HG03432 (cell line): Measurements from ENCODE around the gene PFKFB3.

Experiments used
- ATAC-seq: cut with Tn5 transposase; IDR thresholded peaks from one replicate; pipeline ENCODE4 v1.9.1; 2021; ENCODE audit warnings: mild to moderate bottlenecking, moderate library complexity; ENCODE audit not compliant: unreplicated experiment

PFKFB3 gene

DNA sequence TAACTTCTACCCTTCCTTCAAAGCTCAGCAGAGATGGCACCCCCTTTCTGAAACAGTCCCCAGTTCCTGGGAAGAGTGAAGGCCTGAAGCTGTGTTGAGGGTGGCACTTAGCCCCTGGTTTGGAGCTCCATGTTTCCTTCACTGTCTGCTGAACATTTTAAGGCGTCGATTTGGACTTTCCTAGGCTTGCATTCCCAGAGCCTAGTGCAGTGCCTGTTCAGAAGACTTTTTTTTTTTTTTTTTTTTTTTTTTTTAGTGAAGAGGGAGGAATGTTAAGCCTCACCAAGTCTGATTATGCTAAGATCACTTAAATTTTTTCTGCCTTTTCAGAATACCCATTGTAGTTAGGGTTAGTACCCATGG lies 97.0 kb downstream of the PFKFB3 start:
- no peak for ATAC-seq

DNA sequence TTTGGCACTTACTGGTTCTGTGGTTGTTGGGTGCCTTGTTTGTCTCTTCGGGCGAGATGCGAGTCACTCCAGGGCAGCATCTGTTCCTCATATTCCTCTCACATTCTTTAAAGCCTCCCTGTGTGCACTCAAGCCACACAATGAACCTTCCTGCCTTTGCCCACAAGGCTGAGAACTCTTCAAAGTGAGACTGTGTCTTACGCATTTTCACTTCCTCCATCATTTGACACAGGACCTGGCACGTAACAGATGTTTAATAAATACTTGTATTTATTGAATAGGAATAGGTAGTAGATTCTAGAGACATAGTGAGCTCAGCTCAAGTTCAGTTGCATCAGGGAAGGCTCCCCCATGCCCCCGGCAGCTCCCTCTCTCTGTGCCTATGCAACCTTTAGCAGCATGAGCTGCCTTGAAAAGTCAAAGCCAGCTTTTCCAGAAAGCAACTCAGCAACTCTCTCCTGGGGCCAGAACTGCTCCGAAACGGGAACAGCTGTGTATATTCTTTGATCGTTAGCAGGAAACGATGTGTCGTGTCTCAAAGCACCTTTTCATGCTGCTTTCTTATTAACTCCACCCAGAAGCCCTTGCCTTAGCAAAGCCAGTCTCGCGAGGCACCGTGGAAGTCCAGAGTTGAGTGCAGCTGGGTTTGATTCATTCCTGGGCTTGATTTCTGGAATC lies 97.5 kb downstream of the PFKFB3 start:
- peak; percentile 84 for ATAC-seq

DNA sequence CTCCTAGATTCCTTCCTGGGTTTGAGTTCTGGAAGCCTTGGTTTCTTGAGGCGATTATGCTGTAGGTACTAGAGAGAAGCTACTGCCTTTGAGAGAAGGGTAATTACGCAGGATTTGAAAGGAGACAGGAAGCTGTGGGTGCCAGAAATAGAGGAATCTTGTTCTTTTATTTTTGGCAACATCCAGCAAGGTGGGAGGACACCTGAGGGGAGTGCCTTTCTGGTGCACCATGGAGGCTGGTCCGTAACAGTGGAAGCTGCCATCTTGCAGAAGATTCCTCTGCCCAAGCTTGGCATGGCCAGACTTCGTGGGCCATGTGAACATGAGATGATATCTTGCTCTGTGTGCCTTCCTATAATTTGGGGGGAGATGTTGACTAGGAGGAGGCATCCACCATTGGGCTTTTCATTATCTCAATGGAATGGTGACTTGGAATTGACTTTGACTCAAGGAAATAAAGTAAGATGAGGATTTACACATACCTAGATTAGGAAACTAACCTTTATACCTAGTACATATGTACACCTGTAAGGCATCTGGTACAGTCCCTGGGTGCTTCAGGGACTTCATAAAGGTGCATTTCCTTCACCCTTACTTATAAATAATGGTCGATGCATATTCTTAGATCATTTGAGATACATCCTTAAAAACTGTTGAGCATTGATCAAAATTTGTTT lies 98.2 kb downstream of the PFKFB3 start:
- no peak for ATAC-seq

DNA sequence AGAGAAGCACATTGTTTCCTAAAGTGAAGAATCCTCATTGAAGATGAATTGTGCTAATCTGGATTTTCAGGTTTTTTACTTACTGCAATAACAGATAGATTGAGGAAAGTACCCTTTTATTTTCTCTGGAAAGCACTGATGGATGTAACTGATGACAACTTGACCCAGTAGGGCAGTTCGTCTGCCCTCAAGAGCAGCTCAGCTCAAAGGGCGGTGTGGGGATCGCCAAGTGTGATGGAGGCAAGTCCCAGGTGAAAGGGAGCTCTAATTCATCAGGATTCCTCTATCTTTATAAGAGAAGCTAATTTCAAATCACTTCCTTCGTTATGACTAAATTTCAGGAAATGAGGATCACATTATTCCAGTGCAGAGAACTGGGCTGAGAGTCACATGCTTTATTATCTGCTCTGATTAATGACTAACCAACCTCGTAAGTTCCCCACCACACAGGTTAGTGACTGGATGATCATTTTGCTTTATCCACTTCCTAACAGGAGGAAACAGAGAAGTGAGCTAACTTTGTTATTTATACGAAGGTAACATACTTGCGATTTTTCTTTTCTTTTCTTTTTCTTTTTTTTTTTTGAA lies 98.8 kb downstream of the PFKFB3 start:
- no peak for ATAC-seq
